Loucy (cell line): ENCODE results near the gene ANKS3.

Experiments
- EZH2phosphoT487 ChIP-seq: fragments of 200-600 bp; IDR thresholded peaks from 2 replicates; pipeline ENCODE4 v1.6.1; 2018; ENCODE audit warnings: antibody characterized with exemption, mild to moderate bottlenecking, moderate library complexity, borderline replicate concordance
- TF ChIP-seq, protein P1 (sequence below): fragments of 200-600 bp; sonication (generic); conservative IDR thresholded peaks from 2 replicates; pipeline ENCODE4 v1.5.1; 2014; ENCODE audit warnings: mild to moderate bottlenecking, antibody characterized with exemption, low read length

DNA sequence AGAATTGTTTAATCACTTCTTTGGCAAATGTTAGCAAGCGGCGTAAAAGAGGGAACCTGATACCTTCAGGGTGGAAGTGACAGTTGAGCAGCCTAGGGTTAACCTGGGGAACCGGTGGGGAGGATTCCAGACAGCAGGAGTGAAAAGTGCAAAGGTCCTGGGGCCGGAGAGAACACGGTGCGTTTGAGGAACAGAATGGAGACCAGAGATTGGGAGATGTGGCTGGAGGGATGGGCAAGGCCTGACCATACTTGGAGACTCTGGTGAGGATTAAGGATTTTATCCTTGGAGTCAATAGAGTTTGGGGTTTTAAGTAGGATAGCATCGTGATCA lies 35.2 kb upstream of the ANKS3 start:
- TF ChIP-seq, protein P1, sequence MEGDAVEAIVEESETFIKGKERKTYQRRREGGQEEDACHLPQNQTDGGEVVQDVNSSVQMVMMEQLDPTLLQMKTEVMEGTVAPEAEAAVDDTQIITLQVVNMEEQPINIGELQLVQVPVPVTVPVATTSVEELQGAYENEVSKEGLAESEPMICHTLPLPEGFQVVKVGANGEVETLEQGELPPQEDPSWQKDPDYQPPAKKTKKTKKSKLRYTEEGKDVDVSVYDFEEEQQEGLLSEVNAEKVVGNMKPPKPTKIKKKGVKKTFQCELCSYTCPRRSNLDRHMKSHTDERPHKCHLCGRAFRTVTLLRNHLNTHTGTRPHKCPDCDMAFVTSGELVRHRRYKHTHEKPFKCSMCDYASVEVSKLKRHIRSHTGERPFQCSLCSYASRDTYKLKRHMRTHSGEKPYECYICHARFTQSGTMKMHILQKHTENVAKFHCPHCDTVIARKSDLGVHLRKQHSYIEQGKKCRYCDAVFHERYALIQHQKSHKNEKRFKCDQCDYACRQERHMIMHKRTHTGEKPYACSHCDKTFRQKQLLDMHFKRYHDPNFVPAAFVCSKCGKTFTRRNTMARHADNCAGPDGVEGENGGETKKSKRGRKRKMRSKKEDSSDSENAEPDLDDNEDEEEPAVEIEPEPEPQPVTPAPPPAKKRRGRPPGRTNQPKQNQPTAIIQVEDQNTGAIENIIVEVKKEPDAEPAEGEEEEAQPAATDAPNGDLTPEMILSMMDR: no peak
- no peak for TF ChIP-seq EZH2phosphoT487
